WI38 (cell line): ENCODE measurements around the gene PDIA3.
"Not testable (repeated sequence)": the region's sequence is repeated elsewhere in the genome, so short reads cannot be mapped to it uniquely, and the experiment has no call there.

Experiments used
- H3K4me3 ChIP-seq: 2 replicates; pipeline ENCODE4 v1.5.1; 2011; ENCODE audit warnings: low read depth, mild to moderate bottlenecking, control low read depth, low read length
- TF ChIP-seq, protein P1 (sequence below): IDR thresholded peaks from 2 replicates; pipeline ENCODE4 v1.5.1; 2012; ENCODE audit warnings: low read depth, mild to moderate bottlenecking, control low read depth, low read length

The PDIA3 gene

DNA sequence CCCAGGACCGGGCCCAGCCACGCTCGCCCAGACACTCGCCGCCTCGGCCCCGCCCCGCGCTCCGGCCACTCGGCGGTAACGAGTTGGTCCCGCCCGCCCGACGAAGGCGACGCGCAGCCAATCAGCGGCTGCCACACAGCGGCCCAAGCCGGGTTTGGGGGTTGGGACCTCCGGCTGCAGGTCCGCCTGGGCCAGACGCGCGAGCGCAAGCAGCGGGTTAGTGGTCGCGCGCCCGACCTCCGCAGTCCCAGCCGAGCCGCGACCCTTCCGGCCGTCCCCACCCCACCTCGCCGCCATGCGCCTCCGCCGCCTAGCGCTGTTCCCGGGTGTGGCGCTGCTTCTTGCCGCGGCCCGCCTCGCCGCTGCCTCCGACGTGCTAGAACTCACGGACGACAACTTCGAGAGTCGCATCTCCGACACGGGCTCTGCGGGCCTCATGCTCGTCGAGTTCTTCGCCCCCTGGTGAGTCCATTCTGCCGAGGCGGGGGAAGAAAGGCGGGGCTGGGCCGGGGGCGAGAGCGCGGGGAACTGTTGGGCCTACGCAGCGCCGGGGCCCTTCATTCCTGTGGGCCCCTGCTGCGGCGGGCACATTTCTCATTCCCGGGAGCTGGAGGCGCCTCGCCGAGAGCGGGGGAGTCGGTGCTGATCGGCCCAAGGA is at the start of gene PDIA3:
TSS of gene PDIA3 (plus strand) at position 194 of the 658 bp plus-strand sequence. CDS start at position 296, 102 bp downstream.
- H3K4me3 ChIP-seq = peak within 1 kb of the TSS; percentile 78

DNA sequence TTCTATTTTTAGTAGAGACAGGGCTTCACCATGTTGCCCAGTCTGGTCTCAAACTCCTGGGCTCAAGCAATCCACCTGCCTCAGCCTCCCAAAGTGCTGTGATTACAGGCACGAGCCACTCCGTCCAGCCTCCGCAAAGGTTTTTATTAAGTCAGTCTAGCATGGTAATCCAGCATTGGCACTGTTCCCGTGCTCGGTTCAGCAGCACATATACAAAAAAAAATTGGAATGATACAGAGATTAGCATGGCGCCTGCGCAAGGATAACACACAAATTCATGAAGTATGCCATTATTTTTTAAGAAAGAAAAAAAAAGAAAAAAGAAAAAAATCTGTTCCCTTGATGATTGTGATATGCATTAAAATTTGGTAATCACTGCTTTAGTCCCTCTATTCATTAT is 44.1 kb upstream of the PDIA3 start:
- no peak overlapping the region for H3K4me3 ChIP-seq
- TF ChIP-seq, protein P1, sequence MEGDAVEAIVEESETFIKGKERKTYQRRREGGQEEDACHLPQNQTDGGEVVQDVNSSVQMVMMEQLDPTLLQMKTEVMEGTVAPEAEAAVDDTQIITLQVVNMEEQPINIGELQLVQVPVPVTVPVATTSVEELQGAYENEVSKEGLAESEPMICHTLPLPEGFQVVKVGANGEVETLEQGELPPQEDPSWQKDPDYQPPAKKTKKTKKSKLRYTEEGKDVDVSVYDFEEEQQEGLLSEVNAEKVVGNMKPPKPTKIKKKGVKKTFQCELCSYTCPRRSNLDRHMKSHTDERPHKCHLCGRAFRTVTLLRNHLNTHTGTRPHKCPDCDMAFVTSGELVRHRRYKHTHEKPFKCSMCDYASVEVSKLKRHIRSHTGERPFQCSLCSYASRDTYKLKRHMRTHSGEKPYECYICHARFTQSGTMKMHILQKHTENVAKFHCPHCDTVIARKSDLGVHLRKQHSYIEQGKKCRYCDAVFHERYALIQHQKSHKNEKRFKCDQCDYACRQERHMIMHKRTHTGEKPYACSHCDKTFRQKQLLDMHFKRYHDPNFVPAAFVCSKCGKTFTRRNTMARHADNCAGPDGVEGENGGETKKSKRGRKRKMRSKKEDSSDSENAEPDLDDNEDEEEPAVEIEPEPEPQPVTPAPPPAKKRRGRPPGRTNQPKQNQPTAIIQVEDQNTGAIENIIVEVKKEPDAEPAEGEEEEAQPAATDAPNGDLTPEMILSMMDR = no peak

DNA sequence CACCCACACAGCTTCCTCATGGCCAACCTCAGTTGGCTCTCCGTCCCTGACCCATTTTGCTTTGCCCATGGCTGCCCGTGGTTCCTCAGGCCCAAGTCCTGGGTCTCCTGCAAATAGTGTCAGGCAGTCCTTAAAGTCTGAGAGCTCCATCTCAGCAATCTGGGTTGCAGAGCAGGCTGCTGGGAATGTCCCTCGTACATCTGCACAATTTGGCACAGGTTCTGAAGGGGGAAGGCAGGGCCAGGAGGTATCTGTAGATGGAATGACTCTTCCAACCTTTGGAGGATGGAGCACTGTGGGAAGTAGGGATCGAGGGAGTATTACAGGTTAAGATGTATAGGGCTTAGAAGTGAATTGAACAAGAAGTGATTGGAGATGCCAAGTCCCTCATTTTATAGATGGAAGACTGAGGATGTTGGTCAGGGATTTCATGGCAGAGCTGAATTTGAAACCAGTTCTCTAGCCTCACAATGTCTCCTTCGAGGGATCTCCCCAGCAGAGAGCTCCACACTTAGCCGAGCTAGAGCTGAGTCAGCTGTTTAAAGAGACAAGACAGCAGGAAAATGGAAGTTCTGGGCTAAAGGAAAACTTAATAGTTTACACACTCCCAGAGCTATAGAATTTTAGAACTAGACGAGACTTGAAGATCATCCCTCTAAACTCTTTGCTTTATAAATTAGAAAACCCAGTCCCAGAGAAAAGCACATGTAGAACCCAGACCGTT is 43.4 kb upstream of the PDIA3 start:
- TF ChIP-seq, protein P1 = no peak
- H3K4me3 ChIP-seq = no peak overlapping the region

DNA sequence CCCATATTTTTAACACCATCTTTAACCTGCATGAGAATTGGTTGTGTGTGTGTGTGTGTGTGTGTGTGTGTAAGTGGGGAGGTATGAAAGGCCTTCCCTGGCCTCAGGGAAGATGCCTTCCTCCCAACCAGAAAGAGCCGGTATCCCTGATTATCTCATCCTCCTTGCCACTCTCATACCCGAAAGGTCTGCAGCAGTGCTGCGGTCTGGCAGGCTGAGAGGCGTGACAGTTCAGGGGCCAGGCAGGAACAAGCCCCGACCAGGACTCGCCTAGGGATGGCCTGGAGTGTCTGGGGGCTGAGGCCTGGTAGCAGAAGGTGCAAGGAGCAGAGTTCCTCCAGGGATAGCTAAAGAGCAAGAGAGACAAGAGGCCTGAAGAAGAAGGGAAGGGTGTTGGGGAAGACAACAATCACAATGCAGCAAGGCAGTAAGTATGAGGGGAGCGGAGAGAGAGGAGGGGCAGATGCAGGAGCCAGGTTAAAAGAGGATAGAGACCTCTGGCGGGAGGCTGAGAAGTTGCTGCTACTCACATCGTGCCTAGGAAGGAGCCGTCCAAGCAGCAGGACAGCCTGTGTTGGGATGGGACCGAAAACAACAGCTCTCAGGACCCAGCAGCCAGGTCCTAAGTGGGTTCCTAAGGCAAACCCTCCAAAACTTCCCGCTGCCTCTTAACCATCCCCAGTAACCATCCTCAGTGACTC is 35.7 kb upstream of the PDIA3 start:
- not testable (repeated sequence) for H3K4me3 ChIP-seq

DNA sequence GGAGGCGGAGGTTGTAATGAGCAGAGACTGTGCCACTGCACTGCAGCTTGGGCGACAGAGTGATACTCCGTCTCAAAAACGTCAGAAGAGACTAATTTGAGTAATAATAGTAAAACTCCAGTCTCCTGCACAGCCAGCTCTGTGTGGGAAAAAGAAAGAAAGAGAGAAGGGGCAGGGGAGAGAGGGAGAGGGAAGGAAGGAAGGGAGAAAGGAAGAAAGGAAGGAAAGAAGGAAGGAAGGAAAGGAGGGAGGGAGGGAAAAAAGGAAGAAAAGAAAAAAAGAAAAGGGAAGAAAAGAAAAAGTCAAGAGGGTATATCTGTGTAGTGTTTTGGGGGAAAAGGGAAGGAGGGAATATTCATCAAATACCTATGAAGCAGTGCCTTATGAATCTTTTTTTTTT is 23.1 kb upstream of the PDIA3 start:
- no peak overlapping the region for H3K4me3 ChIP-seq
- TF ChIP-seq, protein P1 = no peak

DNA sequence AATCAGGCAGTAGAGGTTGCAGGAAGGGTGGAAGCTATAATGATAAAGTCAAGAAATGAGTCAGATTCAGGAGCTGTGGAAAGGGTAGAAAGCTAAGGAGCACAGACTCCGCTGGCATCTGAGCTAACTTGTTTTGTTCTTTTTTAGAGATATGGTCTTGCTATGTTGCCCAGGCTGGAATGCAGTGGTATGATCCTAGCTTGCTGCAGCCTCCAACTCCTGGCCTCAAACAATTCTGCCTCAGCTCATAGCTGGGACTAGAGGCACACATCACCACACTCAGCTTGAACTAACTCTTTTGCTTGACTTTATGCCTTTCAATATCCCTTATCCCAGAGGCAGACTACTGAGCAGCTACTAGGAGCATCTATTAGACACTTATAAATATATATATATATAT is 19.9 kb upstream of the PDIA3 start:
- H3K4me3 ChIP-seq = not testable (repeated sequence)

DNA sequence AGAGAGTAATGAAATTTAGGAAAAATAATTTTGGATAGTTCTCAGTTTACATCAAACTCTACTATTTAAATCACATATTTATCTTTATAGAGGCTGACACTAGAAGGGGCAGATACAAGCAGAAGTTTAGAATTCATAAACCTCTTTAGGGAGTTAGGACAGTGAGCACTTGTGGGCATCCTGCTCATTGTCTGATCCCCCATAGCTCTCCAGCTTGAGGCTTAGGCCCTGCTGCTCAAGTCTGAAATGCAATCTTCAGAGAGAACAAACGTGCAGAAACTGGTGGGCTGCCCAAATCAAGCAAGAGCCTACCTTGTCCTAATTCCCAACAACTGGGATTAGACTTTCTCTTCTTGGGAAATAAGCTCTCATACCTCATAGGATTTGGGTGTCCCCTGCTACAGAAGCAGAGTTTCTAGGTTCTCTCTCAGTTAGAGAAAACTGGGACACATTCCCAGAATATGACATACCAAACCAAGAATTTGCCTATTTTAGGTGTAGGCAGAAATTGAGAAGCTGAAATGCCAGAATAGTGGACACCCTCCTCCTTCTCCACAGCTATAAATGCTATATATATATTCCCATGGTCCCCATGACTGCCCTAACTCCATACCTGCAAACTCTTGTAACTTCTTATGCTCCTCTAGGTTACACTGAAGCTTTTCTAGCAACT is 18.0 kb upstream of the PDIA3 start:
- not testable (repeated sequence) for H3K4me3 ChIP-seq

DNA sequence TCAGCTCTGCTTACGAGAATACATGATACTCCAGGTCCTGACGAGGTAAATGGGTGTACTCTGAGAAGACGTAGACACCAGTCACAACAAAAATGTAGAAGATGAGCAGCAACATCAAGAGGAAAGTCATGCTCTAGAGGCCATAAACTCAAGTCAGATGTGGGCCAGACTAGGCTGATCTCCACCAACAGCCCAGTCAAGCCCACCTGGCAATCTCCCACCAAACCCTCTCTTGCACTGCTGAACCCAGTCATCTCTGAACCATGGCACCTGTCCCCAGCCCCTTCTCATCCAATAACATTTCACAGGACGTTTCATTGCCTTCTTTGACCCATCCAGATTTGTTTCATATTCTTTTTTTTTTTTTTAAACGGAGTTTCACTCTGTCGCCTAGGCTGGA is 10.8 kb upstream of the PDIA3 start:
- no peak overlapping the region for H3K4me3 ChIP-seq

DNA sequence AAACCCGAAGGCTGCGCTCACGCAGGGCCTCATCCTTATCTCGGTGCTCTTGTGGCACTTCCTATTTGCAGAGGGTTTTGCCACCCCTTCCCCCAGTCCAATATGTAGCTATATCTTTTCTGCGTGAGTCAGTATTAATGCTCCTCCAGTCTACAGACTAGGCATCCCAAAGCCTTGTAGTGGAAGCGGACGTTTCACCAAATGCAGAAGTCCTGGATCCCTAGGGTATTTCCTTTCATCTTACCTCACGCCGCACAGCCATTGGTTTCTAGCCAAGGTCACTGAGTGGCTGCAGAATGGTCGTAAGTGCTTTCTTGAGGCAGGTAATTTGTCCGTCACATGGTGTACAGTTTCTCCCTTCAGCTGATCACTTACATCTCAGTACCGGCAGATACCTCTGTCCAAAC is 668 bp downstream of the PDIA3 start:
- peak overlapping the region; percentile 78 for H3K4me3 ChIP-seq

More for the DNA sequence above, 10.8 kb upstream of the PDIA3 start:
- TF ChIP-seq, protein P1 = no peak

DNA sequence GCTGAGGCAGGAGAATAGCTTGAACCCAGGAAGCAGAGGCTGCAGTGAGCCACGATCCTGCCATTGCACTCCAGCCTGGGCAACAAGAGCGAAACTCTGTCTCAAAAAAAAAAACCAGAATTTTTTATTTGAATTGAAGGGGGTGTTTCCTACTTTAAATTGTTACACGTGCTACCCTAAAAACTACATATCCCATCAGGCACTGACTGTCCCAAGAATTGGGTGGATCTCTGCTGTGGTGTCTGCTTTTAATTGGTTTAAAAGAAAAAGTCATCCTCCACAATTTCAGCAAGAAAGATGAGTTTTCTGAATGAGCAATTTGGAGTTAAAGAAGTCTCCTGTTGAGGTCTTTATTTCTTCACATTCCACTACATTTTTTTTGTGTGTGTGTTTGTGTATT is 2.1 kb downstream of the PDIA3 start:
- TF ChIP-seq, protein P1 = no peak
- H3K4me3 ChIP-seq = no peak overlapping the region; the same call in 1 of the 2 replicates
